ENCODE results near the gene STK24.

- no peak for TF ChIP-seq REST (IDR thresholded peaks at IDR 0.05; ENCODE audit: low read depth, low read length)
- TF ChIP-seq CTCF (IDR thresholded peaks at IDR 0.05), result no peak
- TF ChIP-seq USF2 (IDR thresholded peaks at IDR 0.05; ENCODE audit: borderline replicate concordance, low read depth, low read length), result no peak
- no peak for TF ChIP-seq RCOR1 (IDR thresholded peaks at IDR 0.05; ENCODE audit: low read length)
- no peak for TF ChIP-seq EZH2phosphoT487 (IDR thresholded peaks at IDR 0.05; ENCODE audit: borderline replicate concordance, low read depth)
- no peak for TF ChIP-seq YY1 (IDR thresholded peaks at IDR 0.05; ENCODE audit: low read depth)
Observed at GRCh38 chr13:98409281-98409680, 167.6 kb downstream of the STK24 start.
